GM12891 (cell line): Measurements from ENCODE around the gene NEIL3.

Experiments
- POLR2A ChIP-seq: IDR thresholded peaks from 2 replicates; pipeline ENCODE4 v1.6.1; 2011; ENCODE audit warnings: low read depth, low read length, control low read depth
- POLR2AphosphoS5 ChIP-seq: IDR thresholded peaks from 2 replicates; pipeline ENCODE4 v1.6.1; 2011; ENCODE audit warnings: low read depth, low read length, control low read depth
- TAF1 ChIP-seq: IDR thresholded peaks from 2 replicates; pipeline ENCODE4 v1.6.1; 2011; ENCODE audit warnings: low read depth, low read length, control low read depth

- TF ChIP-seq POLR2AphosphoS5 = no peak
- TF ChIP-seq POLR2A = no peak
- no peak for TF ChIP-seq TAF1
These were observed 12.0 kb downstream of the NEIL3 start for GRCh38 chr4:177321647-177322046.
